SK-N-MC (cell line): Measurements from ENCODE around the gene OR1D2.

Experiments
- FOXP2 ChIP-seq: optimal IDR thresholded peaks from 2 replicates; pipeline ENCODE3; 2011; ENCODE audit warnings: mild to moderate bottlenecking, moderate library complexity; ENCODE audit not compliant: insufficient read depth; ENCODE audit errors: extremely low read length, control extremely low read depth
- POLR2AphosphoS5 ChIP-seq: IDR thresholded peaks from 2 replicates; pipeline ENCODE4 v1.6.1; 2012; ENCODE audit warnings: mild to moderate bottlenecking, low read depth, low read length, borderline replicate concordance

- no peak for TF ChIP-seq POLR2AphosphoS5
- no peak for TF ChIP-seq FOXP2
Observed at GRCh38 chr17:3043737-3044365, 60.4 kb downstream of the OR1D2 start.
